AG04449 (cell line): ENCODE results near the gene GCC2.
"Not testable (repeated sequence)": the region's sequence is repeated elsewhere in the genome, so short reads cannot be mapped to it uniquely, and the experiment has no call there.

Experiments used
- CTCF ChIA-PET: fragments of 350-600 bp; formaldehyde crosslinking; extraction: SDS; loops from one replicate; lab custom pipeline; 2021; ENCODE audit warnings: antibody characterized with exemption; lab: Yijun Ruan, JAX
- POLR2A ChIA-PET: fragments of 400-600, 350-600 bp; formaldehyde crosslinking; extraction: SDS; loops from one replicate; lab custom pipeline; 2020; ENCODE audit warnings: antibody characterized with exemption, inconsistent platforms; lab: Yijun Ruan, JAX
- DNase-seq: peaks from one replicate; pipeline ENCODE4 v3.0.0-alpha.2; 2010; ENCODE audit warnings: low read depth, low spot score
- H3K4me3 ChIP-seq: 2 replicates; pipeline ENCODE4 v1.5.1; 2011; ENCODE audit warnings: low read depth, mild to moderate bottlenecking, control low read depth, low read length
- CTCF ChIP-seq: IDR thresholded peaks from one replicate; pipeline ENCODE4 v1.5.1; 2011; ENCODE audit warnings: mild to moderate bottlenecking, moderate library complexity, low read length, control low read depth, inconsistent platforms; ENCODE audit not compliant: insufficient read depth; ENCODE audit errors: missing control alignments

GCC2 gene

GRCh38 chr2:108491848-108492247, 42.8 kb downstream of the GCC2 start:
- no peak for TF ChIP-seq CTCF
- no peak overlapping the region for H3K4me3 ChIP-seq
- ChIA-PET CTCF (interaction anchor here (1.3 to 2.3 kb wide), 3 partner anchors 11 to 92 kb away, joined by 3 to 11 read pairs (median 3); no protein-coding TSS in a partner anchor), POLR2A (interaction anchor here (0.5 to 1.0 kb wide), 2 partner anchors 148 to 1711 kb away, joined by 3 to 4 read pairs; no protein-coding TSS in a partner anchor)
- no peak for DNase-seq

- no peak for TF ChIP-seq CTCF
- H3K4me3 ChIP-seq = no peak overlapping the region
- DNase-seq = peak; percentile 79
- ChIA-PET CTCF (interaction anchor here (1.3 to 2.3 kb wide), 3 partner anchors 12 to 92 kb away, joined by 3 to 11 read pairs (median 3); no protein-coding TSS in a partner anchor), POLR2A (interaction anchor here (0.5 to 1.0 kb wide), 2 partner anchors 148 to 1710 kb away, joined by 3 to 4 read pairs; no protein-coding TSS in a partner anchor)
Observed at GRCh38 chr2:108492364-108492763, 43.4 kb downstream of the GCC2 start.

GRCh38 chr2:108496167-108496566, 47.2 kb downstream of the GCC2 start:
- CTCF ChIA-PET, DNase-seq, H3K4me3 ChIP-seq, POLR2A ChIA-PET: not testable (repeated sequence)

- DNase-seq, H3K4me3 ChIP-seq, CTCF ChIA-PET, POLR2A ChIA-PET: not testable (repeated sequence)
Observed at GRCh38 chr2:108507620-108508019, 58.6 kb downstream of the GCC2 start.

GRCh38 chr2:108512431-108512830, 63.4 kb downstream of the GCC2 start:
- DNase-seq, POLR2A ChIA-PET, CTCF ChIA-PET, H3K4me3 ChIP-seq: not testable (repeated sequence)

GRCh38 chr2:108514478-108514877, 65.5 kb downstream of the GCC2 start:
- DNase-seq, CTCF ChIA-PET, H3K4me3 ChIP-seq, POLR2A ChIA-PET: not testable (repeated sequence)

GRCh38 chr2:108524688-108525087, 75.7 kb downstream of the GCC2 start:
- DNase-seq, POLR2A ChIA-PET, H3K4me3 ChIP-seq, CTCF ChIA-PET: not testable (repeated sequence)

- DNase-seq, POLR2A ChIA-PET, CTCF ChIA-PET, H3K4me3 ChIP-seq: not testable (repeated sequence)
Observed at GRCh38 chr2:108525258-108525657, 76.3 kb downstream of the GCC2 start.

- ChIA-PET POLR2A (no interaction called here), CTCF (no interaction called here)
- TF ChIP-seq CTCF = no peak
- H3K4me3 ChIP-seq = no peak overlapping the region
- no peak for DNase-seq
Observed at GRCh38 chr2:108531674-108532055, 82.7 kb downstream of the GCC2 start.
